ENCODE results near the gene MRPL28.

GRCh38 chr16:340370-341091 lies 29.8 kb downstream of the MRPL28 start:
- TF ChIP-seq EZH2 (IDR thresholded peaks at IDR 0.05), result no peak
- no peak for TF ChIP-seq POLR2AphosphoS5 (IDR thresholded peaks at IDR 0.05; ENCODE audit: borderline replicate concordance, low read depth, low read length)
- no peak for TF ChIP-seq FOXP2 (optimal IDR thresholded peaks at IDR 0.05; ENCODE audit: control extremely low read depth, extremely low read length, insufficient read depth)
